K562 (cell line): ENCODE data around the gene SLC46A3. TPM values are rescaled to one million over a fixed set of nuclear protein-coding genes. Genes with fewer than 3 reads are reported as not detected.

Source experiments
- ATF1 ChIP-seq, 2 experiments: fragments of 450-650 bp in 1 of 2; IDR thresholded peaks; 2 replicates each; pipeline ENCODE4 v1.6.1; 2016; ENCODE audit warnings: missing compliant biosample characterization in 1 of 2, missing genetic modification characterization in 1 of 2
- BCOR ChIP-seq: fragments of 450-650 bp; IDR thresholded peaks from 2 replicates; pipeline ENCODE4 v1.6.1; 2016
- BRF1 ChIP-seq: IDR thresholded peaks from 3 replicates; pipeline ENCODE4 v1.6.1; 2011; ENCODE audit warnings: borderline replicate concordance, mild to moderate bottlenecking; ENCODE audit not compliant: insufficient read length; ENCODE audit errors: extremely low read depth
- DMBX1 ChIP-seq: fragments of 250-450 bp; sonication (Bioruptor Pico); IDR thresholded peaks from 2 replicates; pipeline ENCODE4 v1.8.0; 2022; ENCODE audit warnings: inconsistent platforms, mild to moderate bottlenecking, moderate library complexity, borderline replicate concordance
- ETV1 ChIP-seq: fragments of 450-650 bp; conservative IDR thresholded peaks from 2 replicates; pipeline ENCODE4 v1.6.1; 2016; ENCODE audit warnings: missing genetic modification characterization, control low read depth, low read depth, missing compliant biosample characterization
- FIP1L1 ChIP-seq: fragments of 200-400 bp; formaldehyde crosslinking; IDR thresholded peaks from 2 replicates; pipeline ENCODE4 v1.6.1; 2018; ENCODE audit warnings: mild to moderate bottlenecking, low read depth, low read length; ENCODE audit not compliant: poor library complexity, severe bottlenecking
- GTF2A2 ChIP-seq: IDR thresholded peaks from 2 replicates; pipeline ENCODE4 v1.6.1; 2016; ENCODE audit warnings: mild to moderate bottlenecking, missing genetic modification characterization, missing compliant biosample characterization
- HMG20A ChIP-seq: fragments of 450-650 bp; formaldehyde crosslinking; conservative IDR thresholded peaks from 2 replicates; pipeline ENCODE4 v1.4.0; 2020; ENCODE audit warnings: mild to moderate bottlenecking, mixed read lengths
- HNRNPUL1 ChIP-seq: fragments of 200-400 bp; formaldehyde crosslinking; IDR thresholded peaks from 2 replicates; pipeline ENCODE4 v1.6.1; 2017; ENCODE audit warnings: low read length
- MCM2 ChIP-seq: fragments of 450-650 bp; IDR thresholded peaks from 2 replicates; pipeline ENCODE4 v1.6.1; 2017; ENCODE audit warnings: low read depth, mild to moderate bottlenecking
- NFE2 ChIP-seq: IDR thresholded peaks from 2 replicates; pipeline ENCODE4 v1.6.1; 2014; ENCODE audit warnings: antibody characterized with exemption, low read depth
- NR4A1 ChIP-seq, 2 experiments: fragments of 250-450 bp in 1 of 2; fragments of 450-650 bp in 1 of 2; sonication (Bioruptor Pico) in 1 of 2; IDR thresholded peaks; 2 replicates each; pipeline versions ENCODE4 v1.4.0 to v1.6.1; 2016 to 2020; ENCODE audit warnings: mild to moderate bottlenecking in 2 of 2, missing compliant biosample characterization in 1 of 2, missing genetic modification characterization in 1 of 2, moderate library complexity in 1 of 2
- POLR2B ChIP-seq: fragments of 450-650 bp; IDR thresholded peaks from 2 replicates; pipeline ENCODE4 v1.6.1; 2018; ENCODE audit warnings: low read depth; ENCODE audit not compliant: partially characterized antibody
- RBM15 ChIP-seq: fragments of 200-400 bp; formaldehyde crosslinking; IDR thresholded peaks from 2 replicates; pipeline ENCODE4 v1.6.1; 2018; ENCODE audit warnings: mild to moderate bottlenecking, low read length, moderate library complexity; ENCODE audit not compliant: insufficient read depth
- SMARCA4 ChIP-seq: fragments of 450-650 bp; IDR thresholded peaks from 2 replicates; pipeline ENCODE4 v1.6.1; 2016
- SNIP1 ChIP-seq: fragments of 450-650 bp; IDR thresholded peaks from 2 replicates; pipeline ENCODE4 v1.7.1; 2017; ENCODE audit warnings: low read depth, mild to moderate bottlenecking
- TRIM28 ChIP-seq: fragments of 450-650 bp; IDR thresholded peaks from 2 replicates; pipeline ENCODE4 v1.6.1; 2017
- ZFP30 ChIP-seq: fragments of 250-450 bp; sonication (Bioruptor Pico); IDR thresholded peaks from 2 replicates; pipeline ENCODE4 v1.8.0; 2022; ENCODE audit warnings: moderate library complexity, mild to moderate bottlenecking, inconsistent platforms, borderline replicate concordance
- ZNF232 ChIP-seq: sonication (generic); formaldehyde crosslinking; IDR thresholded peaks from 2 replicates; pipeline ENCODE4 v1.8.0; 2022; ENCODE audit warnings: mild to moderate bottlenecking, missing genetic modification reagents
- ZNF280B ChIP-seq: fragments of 250-450 bp; sonication (Bioruptor Pico); IDR thresholded peaks from 2 replicates; pipeline ENCODE4 v1.5.1; 2021; ENCODE audit warnings: mild to moderate bottlenecking
- ZNF431 ChIP-seq: sonication (generic); formaldehyde crosslinking; IDR thresholded peaks from 2 replicates; pipeline ENCODE4 v1.8.0; 2022; ENCODE audit warnings: mild to moderate bottlenecking, missing genetic modification reagents
- ZNF589 ChIP-seq: fragments of 200-800 bp; sonication (Bioruptor generic); IDR thresholded peaks from 2 replicates; pipeline ENCODE4 v1.6.1; 2016; ENCODE audit warnings: low read depth, missing genetic modification characterization, missing compliant biosample characterization
- ZNF717 ChIP-seq: fragments of 250-450 bp; sonication (Bioruptor Pico); IDR thresholded peaks from 2 replicates; pipeline ENCODE4 v1.5.0; 2021
- ZNF785 ChIP-seq: fragments of 250-450 bp; sonication (Bioruptor Pico); IDR thresholded peaks from 2 replicates; pipeline ENCODE4 v1.4.0; 2020; ENCODE audit warnings: mild to moderate bottlenecking
- ZSCAN29 ChIP-seq: fragments of 450-650 bp; IDR thresholded peaks from 2 replicates; pipeline ENCODE4 v1.6.1; 2017
- polyA plus RNA-seq, 8 experiments: library from polyadenylated mRNA; depleted of rRNA in 4 of 8; stranded (reverse) in 5 of 8; unstranded in 3 of 8; fragments of >200 nt; fragmentation: Nextera tagmentation in 2 of 8; fragmentation: Illumina TruSeq in 1 of 8; extraction: Ambion mirVana in 2 of 8; extraction: Trizol in 1 of 8; gene quantifications; 2 replicates each; pipeline versions ENCODE4 v1.2.1 to v1.2.3, GENCODE V29; 2011 to 2014; ENCODE audit warnings: inconsistent platforms in 1 of 8, missing spikeins in 1 of 8
- total RNA-seq, 7 experiments: library from RNA; depleted of rRNA in 6 of 7; stranded (reverse); fragments of >200 nt in 6 of 7; fragmentation: Illumina TruSeq in 2 of 7; extraction: Trizol in 2 of 7; gene quantifications; 2 replicates each; pipeline versions ENCODE4 v1.2.1 to v1.2.3, GENCODE V29; 2011 to 2021; ENCODE audit warnings: low replicate concordance in 1 of 7
- TF ChIP-seq, protein P1 (sequence below): sonication (generic); formaldehyde crosslinking; IDR thresholded peaks from 2 replicates; pipeline ENCODE4 v1.8.0; 2022; ENCODE audit warnings: mild to moderate bottlenecking, missing genetic modification reagents
- TF ChIP-seq, protein P2 (sequence below): fragments of 450-650 bp; formaldehyde crosslinking; IDR thresholded peaks from 2 replicates; pipeline ENCODE4 v1.4.0; 2020; ENCODE audit warnings: mild to moderate bottlenecking, moderate library complexity

SLC46A3 gene
- total and polyA plus RNA-seq, 9 of the 15 experiments (the other 6 are each of a cell fraction or from before 2014, with no cell fraction given): 0.14 to 1.2 (median 0.51) TPM

DNA sequence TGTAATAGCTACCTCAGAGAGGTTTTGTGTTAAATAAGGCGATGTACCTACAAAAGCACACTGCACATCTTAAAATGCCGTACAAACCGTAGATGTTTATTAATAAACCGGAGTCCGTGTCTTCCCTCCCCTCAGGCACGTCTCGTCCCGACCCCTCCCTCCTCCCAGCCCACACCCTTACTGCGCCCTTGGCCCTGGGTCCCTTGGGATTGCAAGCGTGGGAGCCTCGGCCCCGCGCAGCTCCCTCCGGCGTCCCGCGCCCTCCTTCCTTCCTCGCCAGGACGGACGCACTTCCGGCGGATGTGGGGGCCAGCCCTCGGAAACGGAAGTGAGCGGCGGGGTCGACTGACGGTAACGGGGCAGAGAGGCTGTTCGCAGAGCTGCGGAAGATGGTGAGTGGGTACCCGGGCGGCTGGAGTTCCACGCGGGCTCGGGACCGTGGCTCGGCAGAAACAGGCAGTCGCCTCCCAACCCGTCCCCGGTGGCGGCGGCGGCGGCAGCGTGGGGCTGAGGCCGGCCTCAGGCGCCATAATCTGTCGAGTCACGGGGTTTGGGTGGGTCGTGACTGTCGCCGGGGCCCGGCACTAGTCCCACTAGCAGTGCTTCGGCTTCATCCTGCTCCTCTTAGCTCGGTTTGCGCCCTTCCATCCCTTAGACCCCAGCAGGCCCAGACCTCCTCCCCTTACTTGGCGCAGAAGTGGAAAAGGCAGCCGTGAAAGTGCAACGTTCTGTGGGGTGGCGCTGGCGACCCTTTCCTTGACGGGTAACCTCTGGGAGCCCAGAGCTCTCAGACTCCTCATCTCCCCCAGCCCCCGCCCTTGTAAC is 59.8 kb downstream of the SLC46A3 start, which contains the start of gene POMP (continued):
- no peak for TF ChIP-seq ZNF280B
- TF ChIP-seq ZSCAN29: no peak
- no peak for TF ChIP-seq MCM2
- TF ChIP-seq, protein P1, sequence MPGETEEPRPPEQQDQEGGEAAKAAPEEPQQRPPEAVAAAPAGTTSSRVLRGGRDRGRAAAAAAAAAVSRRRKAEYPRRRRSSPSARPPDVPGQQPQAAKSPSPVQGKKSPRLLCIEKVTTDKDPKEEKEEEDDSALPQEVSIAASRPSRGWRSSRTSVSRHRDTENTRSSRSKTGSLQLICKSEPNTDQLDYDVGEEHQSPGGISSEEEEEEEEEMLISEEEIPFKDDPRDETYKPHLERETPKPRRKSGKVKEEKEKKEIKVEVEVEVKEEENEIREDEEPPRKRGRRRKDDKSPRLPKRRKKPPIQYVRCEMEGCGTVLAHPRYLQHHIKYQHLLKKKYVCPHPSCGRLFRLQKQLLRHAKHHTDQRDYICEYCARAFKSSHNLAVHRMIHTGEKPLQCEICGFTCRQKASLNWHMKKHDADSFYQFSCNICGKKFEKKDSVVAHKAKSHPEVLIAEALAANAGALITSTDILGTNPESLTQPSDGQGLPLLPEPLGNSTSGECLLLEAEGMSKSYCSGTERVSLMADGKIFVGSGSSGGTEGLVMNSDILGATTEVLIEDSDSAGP (CRISPR knock-in tag): no peak
- no peak for TF ChIP-seq ZNF785 (CRISPR knock-in tag)
- TF ChIP-seq FIP1L1: peak; percentile 56
- no peak for TF ChIP-seq ZFP30 (CRISPR knock-in tag)
- no peak for TF ChIP-seq ZNF232 (CRISPR knock-in tag)
- TF ChIP-seq ETV1: peak; percentile 88
- no peak for TF ChIP-seq NR4A1 (CRISPR knock-in tag; IDR thresholded peaks at IDR 0.05)
- no peak for TF ChIP-seq NR4A1 (tag; IDR thresholded peaks at IDR 0.05)
- no peak for TF ChIP-seq TRIM28
- no peak for TF ChIP-seq HNRNPUL1
- TF ChIP-seq SNIP1: no peak
- TF ChIP-seq ZNF589: no peak
- TF ChIP-seq RBM15: no peak
- no peak for TF ChIP-seq SMARCA4
- TF ChIP-seq DMBX1 (CRISPR knock-in tag): no peak
- TF ChIP-seq BRF1: no peak
- no peak for TF ChIP-seq ZNF717 (CRISPR knock-in tag)
- TF ChIP-seq HMG20A: no peak
- TF ChIP-seq ZNF431 (CRISPR knock-in tag): no peak
- TF ChIP-seq GTF2A2: no peak
- TF ChIP-seq POLR2B: peak; percentile 80
- TF ChIP-seq, protein P2, sequence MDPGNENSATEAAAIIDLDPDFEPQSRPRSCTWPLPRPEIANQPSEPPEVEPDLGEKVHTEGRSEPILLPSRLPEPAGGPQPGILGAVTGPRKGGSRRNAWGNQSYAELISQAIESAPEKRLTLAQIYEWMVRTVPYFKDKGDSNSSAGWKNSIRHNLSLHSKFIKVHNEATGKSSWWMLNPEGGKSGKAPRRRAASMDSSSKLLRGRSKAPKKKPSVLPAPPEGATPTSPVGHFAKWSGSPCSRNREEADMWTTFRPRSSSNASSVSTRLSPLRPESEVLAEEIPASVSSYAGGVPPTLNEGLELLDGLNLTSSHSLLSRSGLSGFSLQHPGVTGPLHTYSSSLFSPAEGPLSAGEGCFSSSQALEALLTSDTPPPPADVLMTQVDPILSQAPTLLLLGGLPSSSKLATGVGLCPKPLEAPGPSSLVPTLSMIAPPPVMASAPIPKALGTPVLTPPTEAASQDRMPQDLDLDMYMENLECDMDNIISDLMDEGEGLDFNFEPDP (CRISPR knock-in tag): no peak
- no peak for TF ChIP-seq ATF1 (CRISPR knock-in tag; IDR thresholded peaks at IDR 0.05)
- TF ChIP-seq ATF1 (tag; IDR thresholded peaks at IDR 0.05): peak; percentile 85
- peak; percentile 57 for TF ChIP-seq NFE2
- TF ChIP-seq BCOR: no peak
